IgD-negative memory B cell (primary cell): ENCODE measurements around the gene TMC7. TPM values are rescaled to one million over a fixed set of nuclear protein-coding genes. Genes with fewer than 3 reads are reported as not detected.

Experiments used
- H3K27ac Mint-ChIP-seq, 3 donors: one replicate each; pipeline ENCODE4 v1.8.0; 2020 to 2022; ENCODE audit warnings: mild to moderate bottlenecking in 3 of 3, mixed read lengths in 3 of 3, moderate library complexity in 1 of 3
- H3K27me3 Mint-ChIP-seq: one replicate; pipeline ENCODE4 v1.8.0; 2021; ENCODE audit warnings: mixed read lengths
- H3K36me3 Mint-ChIP-seq: one replicate; pipeline ENCODE4 v1.8.0; 2020; ENCODE audit warnings: mild to moderate bottlenecking, mixed read lengths
- H3K4me1 Mint-ChIP-seq, 3 donors: one replicate each; pipeline ENCODE4 v1.8.0; 2020 to 2022; ENCODE audit warnings: mixed read lengths in 3 of 3, mild to moderate bottlenecking in 1 of 3
- H3K4me3 Mint-ChIP-seq, 4 donors: one replicate each; pipeline ENCODE4 v1.8.0; 2020 to 2022; ENCODE audit warnings: mild to moderate bottlenecking in 4 of 4, mixed read lengths in 4 of 4, moderate library complexity in 3 of 4
- H3K9me3 Mint-ChIP-seq, 3 donors: one replicate each; pipeline ENCODE4 v1.8.0; 2020 to 2021; ENCODE audit warnings: mixed read lengths in 3 of 3, mild to moderate bottlenecking in 1 of 3
- polyA plus RNA-seq: library from polyadenylated mRNA; unstranded; fragments of 300-500 nt; fragmentation: Illumina TruSeq; gene quantifications from one replicate; pipeline ENCODE4 v1.2.3, GENCODE V29; 2021

TMC7 gene
- polyA plus RNA-seq, 1 donor from 2014 or later, result not detected

DNA sequence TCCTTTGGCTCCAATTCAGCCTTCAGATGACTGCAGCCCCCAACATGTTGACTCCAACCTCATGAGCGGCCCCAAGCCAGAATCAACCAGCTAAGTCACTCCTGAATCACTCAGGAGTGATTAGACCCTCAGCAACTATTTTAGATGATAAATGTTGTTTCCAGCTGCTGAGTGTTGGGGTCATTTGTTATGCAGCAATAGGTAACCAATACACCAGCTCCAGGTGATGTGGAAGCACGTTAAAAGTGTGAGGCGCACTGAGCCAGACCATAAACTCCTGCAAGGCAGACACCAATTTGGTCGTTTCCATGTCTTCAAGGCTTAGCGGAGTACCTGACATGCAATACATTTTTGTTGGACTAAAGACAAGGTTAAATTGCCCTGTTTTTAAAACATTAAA is 101.1 kb downstream of the TMC7 start:
- Mint-ChIP-seq H3K4me1 (peaks cover 0 to 2% (median 1%) of the 10 kb centered on the region in 3 donors), H3K4me3 (peak overlapping the region in 1 of 4 donors; percentile 18), H3K27me3 (peaks cover 4% of the 10 kb centered on the region), H3K36me3 (peaks cover 4% of the 10 kb centered on the region), H3K27ac (no peak overlapping the region), H3K9me3 (no peaks in the 10 kb centered on the region)

DNA sequence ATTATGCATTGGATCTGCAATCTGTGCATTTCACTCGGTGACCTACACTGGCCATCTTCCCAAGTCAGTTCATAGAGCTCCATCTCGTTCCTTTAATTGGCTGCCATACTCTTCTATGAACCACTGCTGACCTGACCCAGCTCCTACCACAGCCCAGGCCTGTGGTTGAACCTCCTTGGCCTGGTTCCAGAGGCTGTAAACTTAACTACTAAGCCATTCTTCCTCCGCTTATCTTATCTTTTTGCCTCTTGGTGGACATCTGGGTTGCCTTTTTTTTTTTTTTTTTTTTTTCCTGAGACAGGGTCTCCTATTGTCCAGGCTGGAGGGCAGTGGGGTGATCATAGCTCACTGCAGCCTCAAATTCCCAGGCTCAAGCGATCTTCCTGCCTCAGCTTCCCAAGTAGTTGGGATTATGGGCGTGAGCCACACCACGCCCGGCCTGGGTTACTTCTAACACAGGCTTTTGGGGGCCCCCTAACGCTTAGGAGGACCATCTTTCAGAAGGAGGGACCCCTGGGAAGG is 102.0 kb downstream of the TMC7 start:
- peaks cover 0 to 2% (median 1%) of the 10 kb centered on the region in 3 donors for H3K4me1 Mint-ChIP-seq
- no peak overlapping the region for H3K27ac Mint-ChIP-seq
- peaks cover 4% of the 10 kb centered on the region for H3K27me3 Mint-ChIP-seq
- H3K36me3 Mint-ChIP-seq, result peaks cover 4% of the 10 kb centered on the region
- H3K9me3 Mint-ChIP-seq, result no peaks in the 10 kb centered on the region
- H3K4me3 Mint-ChIP-seq, result peak overlapping the region in 1 of 4 donors; percentile 68

DNA sequence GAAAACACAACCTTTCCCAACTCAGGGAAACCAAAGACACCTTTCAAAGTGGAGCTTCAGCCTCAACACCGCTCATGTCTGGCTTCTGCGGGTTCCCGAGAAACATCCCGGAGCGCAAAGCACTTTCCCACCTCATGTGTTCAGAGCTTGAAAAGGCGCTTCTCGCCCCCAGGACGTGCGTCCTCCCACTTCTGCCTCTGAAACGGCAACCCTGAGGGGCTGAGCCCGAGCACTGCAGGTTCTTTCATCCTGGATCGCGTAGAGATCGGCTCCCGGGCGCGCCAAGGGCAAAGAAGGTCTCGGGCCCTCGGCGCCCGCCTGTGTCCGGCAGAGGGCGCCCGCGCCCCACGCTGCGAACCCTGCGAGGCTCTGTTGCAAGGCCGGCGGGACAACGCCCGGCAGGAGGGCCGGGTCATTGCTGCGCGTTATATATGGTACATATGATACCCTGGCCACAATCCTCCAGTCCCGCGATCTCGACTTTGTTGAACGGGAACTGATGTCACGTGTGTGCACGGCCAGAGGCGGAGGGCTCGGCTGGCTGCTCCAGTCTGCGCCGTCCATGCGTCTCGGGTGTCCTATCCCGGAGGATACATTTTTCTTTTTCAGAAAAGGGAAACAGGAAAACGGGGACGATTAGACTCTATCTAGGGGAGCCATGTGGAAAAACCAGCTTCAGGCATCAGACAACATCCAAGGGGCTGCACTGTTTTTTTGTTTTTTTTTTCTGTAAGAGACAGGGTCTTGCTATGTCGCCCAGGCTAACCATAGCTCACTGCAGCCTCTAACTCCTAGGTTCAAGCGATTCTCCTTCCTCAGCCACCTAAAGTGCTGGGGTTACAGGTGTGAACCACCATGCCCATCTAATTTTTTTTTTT is 102.8 kb downstream of the TMC7 start:
- peaks cover 0 to 2% (median 1%) of the 10 kb centered on the region in 3 donors for H3K4me1 Mint-ChIP-seq
- H3K27ac Mint-ChIP-seq, result peak overlapping the region in 1 of 3 donors; percentile 53
- peaks cover 4% of the 10 kb centered on the region for H3K36me3 Mint-ChIP-seq
- H3K9me3 Mint-ChIP-seq, result peaks cover under 1 to 1% (median 1%) of the 10 kb centered on the region in 3 donors
- peaks cover 4% of the 10 kb centered on the region for H3K27me3 Mint-ChIP-seq
- H3K4me3 Mint-ChIP-seq, result peak overlapping the region; percentile 29 to 79 (median 60)

DNA sequence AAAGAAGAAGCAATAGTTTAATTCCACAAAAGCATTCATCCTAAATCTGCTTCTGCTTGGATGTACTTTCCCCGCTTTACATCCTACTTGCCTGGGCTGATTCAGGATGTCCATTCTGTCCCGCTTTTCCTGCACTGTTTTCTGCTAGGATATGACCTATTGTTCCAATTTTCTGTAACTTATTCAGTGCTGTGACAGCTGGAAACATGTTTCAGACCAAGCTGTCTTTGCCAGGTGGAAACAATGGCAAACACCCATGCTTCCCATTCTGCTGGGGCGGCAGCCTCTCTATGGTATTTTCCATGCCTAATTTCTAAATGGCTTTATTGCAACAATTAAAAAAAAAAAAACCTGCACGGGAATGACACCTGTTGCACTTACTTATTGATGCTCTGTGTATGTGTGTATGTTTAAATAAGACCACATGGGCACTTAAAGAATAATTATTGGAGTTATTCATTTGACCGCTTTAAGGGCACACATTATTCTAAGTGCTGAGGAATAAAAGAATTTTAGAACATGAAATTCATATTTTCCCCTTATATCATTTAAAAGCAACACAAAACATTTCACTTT is 104.7 kb downstream of the TMC7 start:
- H3K4me3 Mint-ChIP-seq, result no peak overlapping the region

DNA sequence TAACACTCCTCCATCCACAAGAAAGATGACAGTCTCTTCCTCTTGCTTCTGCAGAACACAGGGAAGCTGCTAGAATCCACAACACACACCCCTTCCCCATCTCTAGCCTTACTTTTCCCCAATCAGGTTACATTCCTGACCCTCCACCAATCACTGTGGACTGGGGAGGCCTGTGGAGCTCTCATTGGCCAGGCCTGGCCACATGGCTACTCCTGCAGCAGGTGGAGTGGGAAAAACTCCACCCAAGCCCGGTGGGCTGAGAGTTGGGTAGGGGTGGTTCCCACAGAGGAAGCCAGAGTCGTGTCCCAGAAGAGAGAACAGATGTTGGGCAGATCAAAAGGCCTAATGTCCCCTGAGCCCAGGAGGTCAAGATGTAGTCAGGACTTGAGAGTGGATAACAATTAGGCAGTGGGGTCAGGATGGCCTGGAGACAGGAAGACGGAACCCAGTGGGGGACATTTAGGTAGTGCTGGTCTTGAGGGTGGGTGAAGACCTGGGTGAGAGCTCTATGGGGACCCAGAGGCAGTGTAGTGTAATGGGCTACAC is 105.7 kb downstream of the TMC7 start:
- no peak overlapping the region for H3K4me3 Mint-ChIP-seq
- H3K27ac Mint-ChIP-seq, result no peak overlapping the region

More for the DNA sequence above, 104.7 kb downstream of the TMC7 start:
- peaks cover 0 to 2% (median 1%) of the 10 kb centered on the region in 3 donors for H3K4me1 Mint-ChIP-seq
- H3K27me3 Mint-ChIP-seq, result peaks cover 4% of the 10 kb centered on the region
- no peaks in the 10 kb centered on the region for H3K36me3 Mint-ChIP-seq
- no peak overlapping the region for H3K27ac Mint-ChIP-seq
- H3K9me3 Mint-ChIP-seq, result peaks cover 2 to 4% (median 4%) of the 10 kb centered on the region in 3 donors

DNA sequence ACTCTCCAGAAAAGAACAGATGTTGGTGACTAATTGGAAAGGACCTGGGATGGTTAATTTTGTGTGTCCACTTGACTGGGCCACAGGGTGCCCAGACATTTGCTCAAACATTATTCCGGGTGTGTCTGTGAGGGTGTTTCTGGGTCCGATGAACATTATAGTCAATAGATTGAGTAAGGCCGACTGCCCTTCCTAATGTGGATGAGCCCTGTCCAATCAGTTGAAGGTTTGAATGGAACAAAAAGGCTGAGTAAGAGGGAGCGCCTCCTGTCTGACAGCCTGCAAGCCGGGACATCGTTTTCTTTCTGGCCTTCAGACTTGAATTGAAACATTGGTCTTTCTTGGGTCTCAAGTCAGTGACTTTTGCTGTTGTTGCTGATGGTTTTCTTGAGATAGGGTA is 107.2 kb downstream of the TMC7 start:
- peaks cover 7 to 10% (median 7%) of the 10 kb centered on the region in 3 donors for H3K9me3 Mint-ChIP-seq
- H3K27ac Mint-ChIP-seq, result peak overlapping the region in 1 of 3 donors; percentile 57
- H3K4me3 Mint-ChIP-seq, result no peak overlapping the region
- no peaks in the 10 kb centered on the region for H3K36me3 Mint-ChIP-seq
- peaks cover 5 to 8% (median 7%) of the 10 kb centered on the region in 3 donors for H3K4me1 Mint-ChIP-seq
- H3K27me3 Mint-ChIP-seq, result peaks cover 3% of the 10 kb centered on the region

More for the DNA sequence above, 105.7 kb downstream of the TMC7 start:
- peaks cover 2 to 4% (median 4%) of the 10 kb centered on the region in 3 donors for H3K9me3 Mint-ChIP-seq
- no peaks in the 10 kb centered on the region for H3K36me3 Mint-ChIP-seq
- peaks cover 4% of the 10 kb centered on the region for H3K27me3 Mint-ChIP-seq
- H3K4me1 Mint-ChIP-seq, result peaks cover 0 to 2% (median 1%) of the 10 kb centered on the region in 3 donors

DNA sequence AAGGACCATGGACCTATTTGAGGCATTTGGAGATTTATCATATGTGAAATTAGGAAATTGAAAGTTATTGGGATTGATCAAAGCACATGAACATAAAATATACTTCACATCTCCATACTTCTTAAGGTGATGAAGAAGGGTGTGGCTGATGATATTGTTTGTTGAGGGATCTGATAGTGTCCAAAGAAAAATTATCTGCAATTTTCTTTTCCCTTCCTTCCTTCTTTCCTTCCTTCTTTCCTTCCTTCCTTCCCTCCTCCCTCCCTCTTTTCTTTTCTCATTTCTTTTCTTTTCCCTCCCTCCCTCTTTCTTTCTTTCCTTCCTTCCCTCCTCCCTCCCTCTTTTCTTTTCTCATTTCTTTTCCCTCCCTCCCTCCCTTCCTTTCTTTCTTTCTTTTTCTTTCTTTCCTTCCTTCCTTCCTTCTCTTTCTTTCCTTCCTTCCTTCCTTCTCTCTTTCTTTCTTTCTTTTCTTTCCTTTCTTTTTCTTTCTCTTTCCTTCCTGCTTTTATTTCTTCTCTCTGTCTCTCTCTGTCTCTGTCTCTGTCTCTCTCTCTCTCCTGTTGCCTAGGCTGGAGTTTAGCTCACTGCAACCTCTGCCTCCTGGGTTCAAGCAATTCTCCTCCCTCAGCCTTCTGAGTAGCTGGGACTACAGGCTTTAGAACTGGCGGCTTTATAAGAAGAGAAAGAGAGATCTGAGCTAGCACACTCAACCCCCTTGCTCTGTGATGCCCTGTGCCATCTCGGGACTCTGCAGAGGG is 109.1 kb downstream of the TMC7 start:
- Mint-ChIP-seq H3K4me3 (peak overlapping the region in 1 of 4 donors; percentile 12), H3K27me3 (no peaks in the 10 kb centered on the region), H3K27ac (peak overlapping the region in 1 of 3 donors; percentile 82), H3K4me1 (peaks cover 7% of the 10 kb centered on the region in 3 donors), H3K9me3 (peaks cover 7 to 11% (median 7%) of the 10 kb centered on the region in 3 donors), H3K36me3 (peaks cover 1% of the 10 kb centered on the region)

DNA sequence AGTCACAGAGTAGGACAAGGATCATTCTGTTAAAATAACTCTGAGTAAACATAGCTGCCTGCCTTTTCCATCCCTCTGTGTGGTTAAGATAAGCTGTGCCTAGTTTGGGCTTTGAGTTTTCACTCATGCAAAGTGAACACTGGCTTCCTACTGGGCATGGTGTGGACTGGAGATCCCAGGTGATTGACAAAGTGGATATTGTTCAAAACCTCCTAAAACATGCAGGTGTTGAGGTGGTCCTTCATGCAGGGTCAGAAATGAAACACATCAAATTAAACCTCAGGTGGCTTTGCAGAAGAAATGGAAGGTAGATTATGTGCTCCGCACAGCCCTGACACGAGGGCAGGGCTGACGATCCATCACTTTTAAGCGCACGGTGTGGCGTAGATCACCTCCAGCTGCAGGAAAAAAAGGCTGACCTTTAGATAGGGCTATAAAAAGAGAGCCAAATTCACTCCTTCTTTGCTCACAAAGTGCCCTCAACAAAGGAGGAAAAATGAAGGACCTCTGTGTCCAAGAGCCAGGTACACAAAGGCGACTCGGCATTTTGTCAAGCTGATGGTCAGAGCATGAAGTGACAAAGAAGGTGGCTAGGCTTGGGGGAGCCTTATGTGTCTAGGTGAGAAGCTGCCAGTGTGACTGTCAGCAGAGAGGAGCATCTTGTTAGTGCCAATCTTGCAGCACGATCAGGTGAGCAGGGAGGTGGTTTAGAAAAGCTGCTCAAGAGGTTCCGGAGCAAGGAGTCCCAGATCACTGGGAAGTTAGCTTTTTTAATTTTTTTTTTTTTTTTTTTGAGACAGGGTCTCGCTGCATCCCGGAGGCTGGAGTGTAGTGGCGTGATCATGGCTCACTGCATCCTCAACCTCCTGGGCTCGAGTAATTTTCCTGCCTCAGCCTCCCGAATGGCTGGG is 110.2 kb downstream of the TMC7 start:
- H3K4me3 Mint-ChIP-seq, result no peak overlapping the region
- peaks cover 7 to 17% (median 7%) of the 10 kb centered on the region in 3 donors for H3K9me3 Mint-ChIP-seq
- H3K36me3 Mint-ChIP-seq, result peaks cover 4% of the 10 kb centered on the region
- peaks cover 7% of the 10 kb centered on the region in 3 donors for H3K4me1 Mint-ChIP-seq
- H3K27me3 Mint-ChIP-seq, result no peaks in the 10 kb centered on the region
- H3K27ac Mint-ChIP-seq, result no peak overlapping the region

DNA sequence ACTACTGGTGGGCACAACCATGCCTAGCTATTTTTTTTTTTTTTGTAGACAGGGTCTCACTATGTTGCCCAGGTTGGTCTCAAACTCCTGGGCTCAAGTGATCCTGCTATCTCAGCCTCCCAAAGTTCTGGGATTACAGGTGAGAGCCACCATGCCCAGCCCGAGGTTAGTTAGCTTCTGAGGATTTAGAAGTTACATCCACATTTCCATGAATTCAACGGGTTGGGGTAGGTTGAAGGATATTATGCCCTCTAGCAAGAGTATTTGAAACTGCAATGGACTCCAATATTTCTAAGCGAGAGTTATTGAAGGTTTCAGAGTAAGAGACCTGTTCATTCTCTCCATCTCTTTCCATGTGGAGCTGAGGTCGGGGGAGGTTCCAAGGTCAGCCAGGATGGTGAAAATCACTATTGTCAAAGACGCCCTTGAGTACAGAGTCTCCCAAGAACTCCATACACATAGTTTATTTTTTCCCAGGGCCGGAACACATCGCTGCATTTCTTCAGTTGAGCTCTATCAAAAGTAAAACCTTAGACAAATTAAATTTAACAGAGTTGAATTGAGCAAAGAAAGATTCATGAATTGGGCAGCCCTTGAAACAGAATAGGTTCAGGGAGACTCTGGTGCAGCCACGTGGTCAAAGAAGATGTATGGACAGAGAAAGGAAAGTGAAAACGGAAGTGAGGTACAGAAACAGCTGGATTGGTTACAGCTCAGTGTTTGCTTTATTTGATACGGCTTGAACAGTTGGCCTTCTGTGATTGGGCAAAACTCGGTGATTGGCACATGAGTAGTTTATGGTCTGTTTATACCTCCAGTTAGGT is 111.0 kb downstream of the TMC7 start:
- H3K27ac Mint-ChIP-seq, result peak overlapping the region in 1 of 3 donors; percentile 8
- H3K36me3 Mint-ChIP-seq, result peaks cover 4% of the 10 kb centered on the region
- peak overlapping the region in 2 of 4 donors; percentile 64 to 86 for H3K4me3 Mint-ChIP-seq
- H3K9me3 Mint-ChIP-seq, result peaks cover 7 to 17% (median 7%) of the 10 kb centered on the region in 3 donors
- peaks cover 7% of the 10 kb centered on the region in 3 donors for H3K4me1 Mint-ChIP-seq
- H3K27me3 Mint-ChIP-seq, result no peaks in the 10 kb centered on the region

DNA sequence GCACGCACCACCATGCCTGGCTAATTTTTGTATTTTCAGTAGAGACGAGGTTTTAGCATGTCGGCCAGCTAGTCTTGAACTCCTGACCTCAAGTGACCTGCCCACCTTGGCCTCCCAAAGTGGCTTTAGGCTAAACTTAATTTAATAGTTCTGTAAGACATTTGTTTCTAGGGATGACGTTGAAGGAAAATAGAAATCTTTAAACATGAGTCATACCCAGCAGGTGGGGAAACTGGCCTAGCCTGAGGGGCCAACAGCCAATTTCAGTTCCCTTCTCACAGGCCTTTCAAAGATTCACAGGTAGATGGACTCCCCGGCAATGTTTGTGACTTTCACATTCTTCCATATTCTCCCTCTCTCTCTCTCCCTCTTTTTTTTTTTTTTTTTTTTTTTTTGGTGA is 111.9 kb downstream of the TMC7 start:
- Mint-ChIP-seq H3K27ac (no peak overlapping the region), H3K4me1 (peaks cover 7% of the 10 kb centered on the region in 3 donors), H3K4me3 (peak overlapping the region in 1 of 4 donors; percentile 79), H3K9me3 (peaks cover 7 to 17% (median 7%) of the 10 kb centered on the region in 3 donors), H3K27me3 (no peaks in the 10 kb centered on the region), H3K36me3 (peaks cover 4% of the 10 kb centered on the region)

DNA sequence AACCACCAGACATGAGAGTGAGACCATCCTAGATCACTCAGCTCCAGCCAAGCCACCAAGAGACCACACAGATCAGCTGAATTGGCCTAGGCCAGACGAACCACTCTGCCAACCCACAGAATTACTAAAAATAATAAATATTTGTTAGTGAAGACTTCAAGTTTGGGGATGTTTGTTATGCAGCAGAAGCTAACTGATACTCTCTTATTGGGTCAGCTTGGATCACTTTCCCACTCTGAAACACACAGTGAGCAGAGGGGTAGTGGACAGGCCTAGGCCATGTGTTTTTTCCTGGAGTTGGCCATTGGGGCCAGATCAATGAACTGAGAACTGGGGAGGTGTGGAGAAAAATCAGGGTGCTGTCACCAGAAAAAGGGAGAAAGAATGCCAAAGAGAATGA is 114.4 kb downstream of the TMC7 start:
- H3K36me3 Mint-ChIP-seq, result peaks cover 4% of the 10 kb centered on the region
- H3K4me1 Mint-ChIP-seq, result peaks cover 7% of the 10 kb centered on the region in 3 donors
- no peak overlapping the region for H3K27ac Mint-ChIP-seq
- no peaks in the 10 kb centered on the region for H3K27me3 Mint-ChIP-seq
- no peak overlapping the region for H3K4me3 Mint-ChIP-seq
- peaks cover 3 to 18% (median 5%) of the 10 kb centered on the region in 3 donors for H3K9me3 Mint-ChIP-seq

DNA sequence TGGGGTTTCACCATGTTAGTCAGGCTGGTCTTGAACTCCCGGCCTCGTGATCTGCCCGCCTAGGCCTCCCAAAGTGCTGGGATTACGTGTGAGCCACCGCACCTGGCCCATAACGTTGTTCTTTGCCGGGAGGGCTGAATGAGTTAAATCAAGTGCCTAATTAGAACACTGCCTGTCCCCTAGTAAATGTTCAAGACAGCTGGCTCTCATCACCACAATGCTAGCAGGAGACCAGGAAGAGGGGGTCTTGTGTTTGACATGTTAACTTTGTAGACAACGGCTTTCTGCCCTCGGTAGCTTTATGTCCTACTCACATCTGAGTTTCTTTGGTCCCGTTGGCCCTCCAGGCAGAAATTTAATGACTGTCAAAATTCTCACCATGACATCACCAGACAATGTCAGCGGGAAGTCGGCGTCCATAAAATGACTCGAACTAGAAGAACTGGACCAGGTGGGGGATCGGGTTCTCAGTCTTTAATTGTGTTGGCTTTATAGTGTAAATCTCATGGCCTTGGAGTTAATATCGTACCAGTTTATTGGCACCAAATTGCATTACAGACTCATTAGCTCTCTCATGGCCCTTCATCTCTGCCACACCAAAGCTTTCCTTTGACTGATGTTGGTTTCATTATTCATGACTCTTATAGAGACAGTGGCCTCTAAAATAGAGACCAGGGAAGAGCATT is 118.6 kb downstream of the TMC7 start:
- Mint-ChIP-seq H3K27me3 (no peaks in the 10 kb centered on the region), H3K27ac (no peak overlapping the region), H3K9me3 (peaks cover 0 to 12% (median 0%) of the 10 kb centered on the region in 3 donors), H3K4me3 (no peak overlapping the region), H3K36me3 (peaks cover 4% of the 10 kb centered on the region), H3K4me1 (peaks cover 0 to 2% (median 0%) of the 10 kb centered on the region in 3 donors)
